C1 segment of cervical spinal cord (tissue), 14 donors: ENCODE measurements around the gene TLR10.
"Not testable (repeated sequence)": the region's sequence is repeated elsewhere in the genome, so short reads cannot be mapped to it uniquely, and the experiment has no call there.

Source experiments
- DNase-seq, 14 donors: peaks; one replicate each; lab custom pipeline; 2025; lab: John Stamatoyannopoulos, UW

Gene TLR10

GRCh38 chr4:38800961-38801450 is 18.2 kb upstream of the TLR10 start:
- DNase-seq = no peak

DNA sequence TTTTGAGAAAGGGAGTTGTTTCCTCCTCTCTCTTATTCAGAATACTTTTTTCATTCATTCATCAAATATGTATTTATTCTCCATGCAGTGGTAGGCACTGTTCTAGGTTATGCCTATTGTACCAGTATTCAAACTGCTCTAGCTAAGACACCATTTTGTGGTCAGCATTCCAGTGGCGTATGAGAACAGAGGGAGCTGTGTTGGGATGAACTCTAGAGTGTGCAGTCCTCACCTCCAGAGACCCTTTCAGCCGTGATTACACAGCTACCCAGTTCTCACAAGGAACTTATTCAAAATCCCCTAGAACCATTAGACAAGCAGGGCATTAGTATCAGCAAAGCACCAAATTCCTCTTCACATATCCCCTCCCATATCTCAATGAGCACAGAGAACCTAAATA is 17.6 kb upstream of the TLR10 start:
- DNase-seq = no peak

GRCh38 chr4:38795087-38795486 is 12.3 kb upstream of the TLR10 start:
- DNase-seq = no peak

- DNase-seq = no peak
Observed at GRCh38 chr4:38794051-38794450, 11.3 kb upstream of the TLR10 start.

- DNase-seq = no peak
Observed at GRCh38 chr4:38791010-38791409, 8.2 kb upstream of the TLR10 start.

DNA sequence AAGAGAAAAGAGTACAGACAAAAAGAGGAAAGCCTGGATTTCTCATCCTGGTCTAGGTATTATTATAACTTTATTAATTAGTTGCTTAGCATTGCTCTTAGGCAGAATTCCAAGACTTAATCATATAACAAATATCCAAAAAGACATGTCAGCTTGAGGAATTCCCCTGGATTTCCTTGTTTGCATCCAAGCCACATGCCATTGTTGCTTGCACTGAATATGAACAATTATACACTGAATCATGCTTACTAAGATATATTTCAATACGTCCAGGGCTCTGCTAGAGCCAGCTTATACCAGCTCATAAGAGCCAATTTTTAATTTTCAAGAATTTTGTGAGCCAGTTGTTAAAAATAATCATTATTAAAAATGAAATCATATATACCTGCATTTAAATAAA is 5.5 kb upstream of the TLR10 start:
- no peak for DNase-seq

DNA sequence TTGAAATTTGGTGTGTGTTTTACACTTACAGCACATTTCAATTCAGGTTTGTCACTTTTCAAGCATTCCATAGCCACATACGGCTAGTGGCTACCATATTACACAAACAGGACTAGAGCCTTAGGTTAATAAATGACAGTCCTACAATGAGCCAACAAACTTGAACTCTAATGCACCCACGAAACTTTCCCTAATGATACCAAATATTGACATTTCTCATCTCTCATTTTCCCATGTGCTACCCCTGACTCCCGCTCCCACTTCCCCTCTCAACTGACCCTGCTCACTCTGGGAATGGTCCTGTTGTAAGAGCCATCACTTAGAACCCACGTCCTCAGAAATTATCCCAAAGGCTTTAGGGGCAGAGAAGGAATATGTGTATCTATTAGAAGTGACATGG is 4.9 kb upstream of the TLR10 start:
- DNase-seq = no peak

GRCh38 chr4:38785901-38786402 is 3.2 kb upstream of the TLR10 start:
- DNase-seq = peak in 4 of 14 donors; percentile 9 to 50 (median 20)

DNA sequence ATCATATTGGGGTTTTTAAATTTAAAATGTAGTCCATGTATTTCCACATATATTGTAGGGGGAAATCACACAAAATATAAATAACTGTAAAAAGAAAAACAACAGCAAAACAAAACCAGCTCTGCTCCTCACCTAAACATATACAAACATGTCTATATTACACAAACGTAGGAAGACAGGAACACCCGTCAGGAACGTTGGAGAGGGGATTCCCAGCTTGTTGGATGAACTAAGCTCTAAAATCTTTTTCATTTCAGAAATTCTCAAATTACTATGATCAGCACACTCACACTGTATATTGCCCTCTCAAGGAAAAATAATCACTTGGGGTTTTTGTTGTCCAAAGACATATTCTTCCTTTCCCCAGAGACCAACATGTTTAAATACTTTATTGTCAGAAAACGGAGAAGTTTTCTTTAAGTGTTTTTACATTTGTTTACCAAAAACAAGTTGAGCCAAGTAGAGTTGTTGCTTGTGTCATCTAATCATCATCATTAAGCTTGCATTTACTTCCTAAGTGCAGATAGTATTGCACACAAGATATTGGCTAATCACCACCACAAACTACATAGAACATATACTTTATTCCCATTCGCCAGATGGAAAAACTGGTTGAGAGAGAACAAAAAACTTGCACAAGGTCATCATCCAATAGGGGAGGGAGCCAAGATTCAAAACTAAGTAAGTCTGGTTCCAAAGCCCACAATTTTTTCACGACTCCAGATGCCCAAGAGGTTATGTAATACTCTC is 2.4 kb upstream of the TLR10 start:
- DNase-seq = no peak

GRCh38 chr4:38784141-38784540 is 1.4 kb upstream of the TLR10 start:
- DNase-seq = no peak

- no peak for DNase-seq
Observed at GRCh38 chr4:38783109-38783460, 295 bp upstream of the TLR10 start.

GRCh38 chr4:38781854-38782261 is 932 bp downstream of the TLR10 start:
- no peak for DNase-seq

- no peak for DNase-seq
Observed at GRCh38 chr4:38780833-38781484, 1.8 kb downstream of the TLR10 start.

DNA sequence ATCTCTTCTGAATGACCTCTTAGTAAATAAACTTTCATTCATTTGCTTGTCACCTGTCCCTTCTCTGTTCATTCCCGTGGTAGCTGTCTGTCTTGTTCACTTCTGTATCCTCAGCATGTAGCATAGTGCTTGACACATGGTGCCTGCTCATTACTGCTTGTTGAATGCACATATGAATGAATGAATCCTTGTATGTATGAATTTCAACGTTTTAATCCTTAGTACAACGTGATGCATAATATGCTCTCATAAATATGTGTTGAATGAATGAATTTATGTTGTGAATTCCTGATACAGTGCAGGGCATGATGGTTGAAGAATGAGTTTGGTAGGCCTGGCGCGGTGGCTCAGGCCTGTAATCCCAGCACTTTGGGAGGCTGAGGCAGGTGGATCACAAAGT is 3.0 kb downstream of the TLR10 start:
- no peak for DNase-seq

DNA sequence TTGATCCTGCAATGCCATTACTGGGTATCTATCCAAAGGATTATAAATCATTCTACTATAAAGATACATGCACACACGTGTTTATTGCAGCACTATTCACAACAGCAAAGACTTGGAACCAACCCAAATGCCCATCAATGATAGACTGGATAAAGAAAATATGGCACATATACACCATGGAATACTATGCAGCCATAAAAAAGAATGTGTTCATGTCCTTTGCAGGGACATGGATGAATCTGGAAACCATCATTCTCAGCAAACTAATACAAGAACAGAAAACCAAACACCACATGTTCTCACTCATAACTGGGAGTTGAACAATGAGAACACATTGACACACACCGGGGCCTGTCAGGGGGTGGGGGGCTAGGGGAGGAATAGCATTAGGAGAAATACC is 4.9 kb downstream of the TLR10 start:
- not testable (repeated sequence) for DNase-seq

GRCh38 chr4:38775326-38775725 is 7.5 kb downstream of the TLR10 start:
- DNase-seq = no peak

- DNase-seq = no peak
Observed at GRCh38 chr4:38774181-38774955, 8.4 kb downstream of the TLR10 start.

GRCh38 chr4:38770281-38770680 is 12.5 kb downstream of the TLR10 start:
- not testable (repeated sequence) for DNase-seq

DNA sequence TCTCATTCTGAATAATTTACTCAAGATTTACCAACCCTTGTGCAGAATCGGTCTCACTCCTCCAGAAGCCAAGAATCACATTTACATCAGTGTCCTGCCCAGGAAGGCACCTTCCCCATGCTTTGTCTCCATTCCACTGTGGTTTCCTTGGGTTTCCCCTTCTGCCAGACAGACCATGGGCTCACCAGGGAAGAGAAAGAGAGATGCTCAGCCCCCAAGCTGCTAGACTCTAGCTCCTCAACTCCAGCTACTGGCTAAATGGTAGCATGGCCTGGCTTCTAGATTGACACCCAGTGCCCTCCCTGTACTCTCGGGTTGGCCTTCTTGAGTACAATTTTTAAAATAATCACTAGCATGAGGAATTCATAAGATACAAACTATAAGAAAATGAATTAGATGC is 12.9 kb downstream of the TLR10 start:
- no peak for DNase-seq

DNA sequence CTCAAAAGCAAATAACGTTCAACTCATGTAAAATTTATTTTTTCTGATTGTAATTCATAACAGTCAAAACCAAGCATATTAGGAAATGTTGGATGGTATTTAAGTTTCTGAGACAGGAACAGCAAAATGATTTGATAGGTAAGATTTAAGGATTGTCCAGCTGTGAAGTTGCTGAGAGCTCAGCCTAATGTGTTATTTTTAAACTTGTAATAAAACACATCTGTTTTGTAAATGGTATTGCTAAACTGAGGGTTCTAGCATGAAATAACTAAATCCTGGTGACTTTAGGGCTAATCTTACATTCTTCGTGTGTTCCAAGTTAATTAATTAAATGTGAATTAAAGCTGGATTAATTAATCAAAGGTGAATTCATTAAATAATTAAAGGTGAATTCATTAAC is 13.3 kb downstream of the TLR10 start:
- no peak for DNase-seq

- DNase-seq = no peak
Observed at GRCh38 chr4:38768968-38769394, 13.8 kb downstream of the TLR10 start.

GRCh38 chr4:38766940-38767339 is 15.8 kb downstream of the TLR10 start:
- DNase-seq = not testable (repeated sequence)
